Neural cell (in vitro differentiated cells): ENCODE results near the gene MIPOL1.
"Not testable (repeated sequence)": the region's sequence is repeated elsewhere in the genome, so short reads cannot be mapped to it uniquely, and the experiment has no call there.

ENCODE experiments used
- EZH2 ChIP-seq: fragments of 200-600, 300-800 bp; shearing (Covaris generic), sonication (generic); IDR thresholded peaks from 2 replicates; pipeline ENCODE4 v1.6.1; 2014; ENCODE audit warnings: antibody characterized with exemption, low read length, borderline replicate concordance, mild to moderate bottlenecking; ENCODE audit not compliant: insufficient read depth, poor library complexity, severe bottlenecking
- RAD21 ChIP-seq: fragments of 450-650 bp; conservative IDR thresholded peaks from 2 replicates; pipeline ENCODE4 v1.6.1; 2014; ENCODE audit warnings: antibody characterized with exemption, mild to moderate bottlenecking, moderate library complexity
- TF ChIP-seq, protein P1 (sequence below): fragments of 450-650 bp; IDR thresholded peaks from 2 replicates; pipeline ENCODE4 v1.5.1; 2014; ENCODE audit warnings: antibody characterized with exemption, mild to moderate bottlenecking, moderate library complexity; ENCODE audit not compliant: poor library complexity, severe bottlenecking

- not testable (repeated sequence) for TF ChIP-seq RAD21, EZH2
- TF ChIP-seq, protein P1, sequence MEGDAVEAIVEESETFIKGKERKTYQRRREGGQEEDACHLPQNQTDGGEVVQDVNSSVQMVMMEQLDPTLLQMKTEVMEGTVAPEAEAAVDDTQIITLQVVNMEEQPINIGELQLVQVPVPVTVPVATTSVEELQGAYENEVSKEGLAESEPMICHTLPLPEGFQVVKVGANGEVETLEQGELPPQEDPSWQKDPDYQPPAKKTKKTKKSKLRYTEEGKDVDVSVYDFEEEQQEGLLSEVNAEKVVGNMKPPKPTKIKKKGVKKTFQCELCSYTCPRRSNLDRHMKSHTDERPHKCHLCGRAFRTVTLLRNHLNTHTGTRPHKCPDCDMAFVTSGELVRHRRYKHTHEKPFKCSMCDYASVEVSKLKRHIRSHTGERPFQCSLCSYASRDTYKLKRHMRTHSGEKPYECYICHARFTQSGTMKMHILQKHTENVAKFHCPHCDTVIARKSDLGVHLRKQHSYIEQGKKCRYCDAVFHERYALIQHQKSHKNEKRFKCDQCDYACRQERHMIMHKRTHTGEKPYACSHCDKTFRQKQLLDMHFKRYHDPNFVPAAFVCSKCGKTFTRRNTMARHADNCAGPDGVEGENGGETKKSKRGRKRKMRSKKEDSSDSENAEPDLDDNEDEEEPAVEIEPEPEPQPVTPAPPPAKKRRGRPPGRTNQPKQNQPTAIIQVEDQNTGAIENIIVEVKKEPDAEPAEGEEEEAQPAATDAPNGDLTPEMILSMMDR = not testable (repeated sequence)
These were observed 9.7 kb upstream of the MIPOL1 start for GRCh38 chr14:37187840-37188577.
